GM12892 (cell line): ENCODE data around the gene MATN4.

Experiments
- POLR2A ChIP-seq: IDR thresholded peaks from 2 replicates; pipeline ENCODE4 v1.6.1; 2011; ENCODE audit warnings: low read depth, low read length, control low read depth
- POLR2AphosphoS5 ChIP-seq: IDR thresholded peaks from 2 replicates; pipeline ENCODE4 v1.6.1; 2011; ENCODE audit warnings: low read depth, low read length, control low read depth

DNA sequence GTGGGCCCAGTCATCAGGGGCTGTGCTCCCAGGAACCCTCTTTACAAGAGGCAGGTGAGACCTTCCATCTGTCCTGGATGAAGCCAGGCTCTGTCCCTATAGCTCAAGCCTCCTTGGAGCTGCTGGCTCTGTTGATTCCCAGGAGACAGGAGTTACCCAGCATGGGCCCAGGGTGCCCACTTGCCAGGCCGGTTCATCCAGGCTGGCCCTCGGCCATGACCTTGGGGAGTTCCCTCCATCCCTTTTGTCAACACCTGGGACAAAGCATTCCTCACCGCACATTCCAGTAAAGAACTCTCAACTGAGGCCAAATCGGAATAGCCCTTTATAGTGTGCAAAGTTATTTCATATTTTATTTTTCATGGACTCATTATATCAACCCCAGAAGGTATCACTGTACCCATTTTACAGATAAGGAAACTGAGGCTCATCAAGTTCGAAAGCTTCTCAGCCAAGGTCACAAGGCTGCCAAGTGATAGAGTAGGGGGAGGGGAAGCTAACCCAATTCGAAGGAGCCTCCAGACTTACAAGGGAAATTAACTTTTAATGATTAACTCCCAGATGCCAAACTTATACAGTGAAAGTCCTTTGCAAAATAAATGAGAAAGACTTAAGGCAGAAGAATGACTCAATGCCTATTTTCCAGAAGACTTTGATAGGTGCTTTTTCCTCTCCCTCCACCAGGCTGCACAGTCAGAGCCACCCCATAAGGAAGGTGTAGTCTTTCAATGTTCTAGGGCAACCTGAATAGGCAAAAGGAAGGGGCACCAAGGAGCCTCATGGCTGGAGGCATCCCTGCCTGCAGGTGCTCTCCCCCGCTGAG lies 21.6 kb upstream of the MATN4 start:
- TF ChIP-seq POLR2A (no peak), POLR2AphosphoS5 (no peak)
